Smooth muscle cell (in vitro differentiated cells): ENCODE measurements around the gene LRBA. TPM values are rescaled to one million over a fixed set of nuclear protein-coding genes. Genes with fewer than 3 reads are reported as not detected.
"Not testable (repeated sequence)": the region's sequence is repeated elsewhere in the genome, so short reads cannot be mapped to it uniquely, and the experiment has no call there.

ENCODE experiments used
- DNase-seq: peaks from one replicate; lab custom pipeline; 2025; ENCODE audit not compliant: unreplicated experiment; lab: John Stamatoyannopoulos, UW
- H2AFZ ChIP-seq: fragments of 200-600 bp; sonication (generic); 2 replicates; pipeline ENCODE4 v1.6.0; 2016; ENCODE audit warnings: antibody characterized with exemption, low read depth, mild to moderate bottlenecking
- H3F3A ChIP-seq: fragments of 200-600 bp; sonication (generic); 2 replicates; pipeline ENCODE4 v1.6.0; 2017; ENCODE audit warnings: antibody characterized with exemption, low read depth
- H3K27ac ChIP-seq: fragments of 200-600 bp; sonication (generic); 2 replicates; pipeline ENCODE4 v1.5.1; 2016; ENCODE audit warnings: low read depth, mild to moderate bottlenecking
- H3K27me3 ChIP-seq: fragments of 200-600 bp; sonication (generic); 2 replicates; pipeline ENCODE4 v1.6.1; 2016; ENCODE audit warnings: low read depth, mild to moderate bottlenecking
- H3K36me3 ChIP-seq: fragments of 200-600 bp; sonication (generic); 2 replicates; pipeline ENCODE4 v1.5.1; 2016; ENCODE audit warnings: low read depth
- H3K4me1 ChIP-seq: fragments of 200-600 bp; sonication (generic); 2 replicates; pipeline ENCODE4 v1.5.1; 2016; ENCODE audit warnings: low read depth
- H3K4me2 ChIP-seq: fragments of 200-600 bp; sonication (generic); 2 replicates; pipeline ENCODE4 v1.6.0; 2016; ENCODE audit warnings: mild to moderate bottlenecking
- H3K4me3 ChIP-seq: fragments of 200-600 bp; sonication (generic); 2 replicates; pipeline ENCODE4 v1.5.1; 2016; ENCODE audit warnings: mild to moderate bottlenecking
- H3K79me2 ChIP-seq: fragments of 200-600 bp; sonication (generic); 2 replicates; pipeline ENCODE4 v1.6.0; 2016; ENCODE audit warnings: low read depth, mild to moderate bottlenecking
- H3K9ac ChIP-seq: fragments of 200-600 bp; sonication (generic); 2 replicates; pipeline ENCODE4 v1.6.0; 2016; ENCODE audit warnings: low read depth
- H3K9me3 ChIP-seq: fragments of 200-600 bp; sonication (generic); replicated peaks from 2 replicates; pipeline ENCODE4 v1.5.1; 2016; ENCODE audit warnings: low read depth
- H4K20me1 ChIP-seq: fragments of 200-600 bp; sonication (generic); 2 replicates; pipeline ENCODE4 v1.6.0; 2016; ENCODE audit warnings: low read depth
- WGBS: methylation state at CpG from one replicate; pipeline ENCODE4 v1.1.7; 2016; ENCODE audit warnings: low lambda C conversion rate; 5-methylcytosine and 5-hydroxymethylcytosine counted together
- polyA plus RNA-seq: library from polyadenylated mRNA; unstranded; fragments of >200 nt; fragmentation: Nextera tagmentation; extraction: Ambion mirVana; gene quantifications from 2 replicates; pipeline ENCODE4 v1.2.1, GENCODE V29; 2016
- total RNA-seq: library from RNA; depleted of rRNA; stranded (reverse); fragments of >200 nt; gene quantifications from 2 replicates; pipeline ENCODE4 v1.2.3, GENCODE V29; 2014
- TF ChIP-seq, protein P1 (sequence below): fragments of 200-600 bp; sonication (generic); IDR thresholded peaks from 2 replicates; pipeline ENCODE4 v1.5.1; 2017; ENCODE audit warnings: borderline replicate concordance, mild to moderate bottlenecking, antibody characterized with exemption; ENCODE audit not compliant: insufficient read depth, poor library complexity, severe bottlenecking

Gene LRBA
- total and polyA plus RNA-seq, 2 experiments from 2014 or later = 1.6 to 26.2 TPM

DNA sequence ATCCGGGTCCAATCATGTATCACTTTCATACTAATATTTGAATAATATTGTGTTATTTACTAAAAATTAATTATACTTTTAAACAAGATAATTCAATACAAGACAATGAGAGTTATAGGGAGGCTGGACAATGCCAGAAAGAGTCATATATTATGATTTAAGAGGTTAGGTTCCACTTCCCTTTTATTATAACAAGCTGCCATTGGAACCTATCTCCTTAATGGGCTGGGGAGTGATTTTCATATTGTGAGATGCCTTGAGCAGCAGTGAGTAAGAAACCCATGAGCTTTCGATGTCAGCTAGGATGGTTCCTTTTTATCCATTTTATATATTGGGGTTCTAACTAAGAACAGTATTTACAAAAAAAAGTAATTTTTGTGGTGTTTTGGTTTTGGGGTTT lies 341.3 kb downstream of the LRBA start:
- Histone ChIP-seq H3K27ac (no peak overlapping the region), H3F3A (no peaks in the 10 kb centered on the region), H3K27me3 (no peaks in the 10 kb centered on the region), H3K4me3 (no peak overlapping the region), H3K36me3 (no peaks in the 10 kb centered on the region), H3K4me1 (no peaks in the 10 kb centered on the region), H3K4me2 (no peak overlapping the region), H4K20me1 (no peaks in the 10 kb centered on the region), H3K9me3 (no peaks in the 10 kb centered on the region), H3K9ac (no peak overlapping the region), H2AFZ (no peak overlapping the region), H3K79me2 (no peaks in the 10 kb centered on the region)
- 94% methylated on average over 2 of the region's 2 CpGs for WGBS
- TF ChIP-seq, protein P1, sequence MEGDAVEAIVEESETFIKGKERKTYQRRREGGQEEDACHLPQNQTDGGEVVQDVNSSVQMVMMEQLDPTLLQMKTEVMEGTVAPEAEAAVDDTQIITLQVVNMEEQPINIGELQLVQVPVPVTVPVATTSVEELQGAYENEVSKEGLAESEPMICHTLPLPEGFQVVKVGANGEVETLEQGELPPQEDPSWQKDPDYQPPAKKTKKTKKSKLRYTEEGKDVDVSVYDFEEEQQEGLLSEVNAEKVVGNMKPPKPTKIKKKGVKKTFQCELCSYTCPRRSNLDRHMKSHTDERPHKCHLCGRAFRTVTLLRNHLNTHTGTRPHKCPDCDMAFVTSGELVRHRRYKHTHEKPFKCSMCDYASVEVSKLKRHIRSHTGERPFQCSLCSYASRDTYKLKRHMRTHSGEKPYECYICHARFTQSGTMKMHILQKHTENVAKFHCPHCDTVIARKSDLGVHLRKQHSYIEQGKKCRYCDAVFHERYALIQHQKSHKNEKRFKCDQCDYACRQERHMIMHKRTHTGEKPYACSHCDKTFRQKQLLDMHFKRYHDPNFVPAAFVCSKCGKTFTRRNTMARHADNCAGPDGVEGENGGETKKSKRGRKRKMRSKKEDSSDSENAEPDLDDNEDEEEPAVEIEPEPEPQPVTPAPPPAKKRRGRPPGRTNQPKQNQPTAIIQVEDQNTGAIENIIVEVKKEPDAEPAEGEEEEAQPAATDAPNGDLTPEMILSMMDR = no peak
- DNase-seq = no peak

DNA sequence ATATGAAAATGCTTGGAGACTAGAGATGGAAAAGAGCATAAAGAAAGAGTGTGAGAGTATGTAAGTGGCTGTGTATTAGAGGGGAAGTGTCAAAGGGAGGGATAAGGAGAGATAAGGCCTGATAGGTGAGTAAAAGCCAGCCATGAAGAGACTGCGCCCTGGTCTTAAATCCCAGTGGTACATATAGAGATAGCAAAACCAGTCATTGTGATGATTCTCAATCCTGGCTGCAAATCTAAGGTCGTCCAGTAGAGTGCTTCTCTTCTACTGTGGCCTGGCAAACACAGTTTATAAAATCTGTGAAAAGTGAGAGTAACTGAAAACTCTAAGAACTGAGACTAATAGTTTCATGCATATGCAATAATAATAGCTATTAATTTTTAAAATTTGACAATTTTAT lies 346.3 kb downstream of the LRBA start:
- H3K36me3 ChIP-seq = no peaks in the 10 kb centered on the region
- H3K27me3 ChIP-seq = no peaks in the 10 kb centered on the region
- no peaks in the 10 kb centered on the region for H4K20me1 ChIP-seq
- no peak for DNase-seq
- WGBS = 73% methylated on average over 2 of the region's 2 CpGs
- no peak overlapping the region for H2AFZ ChIP-seq
- H3K4me3 ChIP-seq = no peak overlapping the region
- H3K4me1 ChIP-seq = no peaks in the 10 kb centered on the region
- TF ChIP-seq, protein P1 = no peak
- H3K9me3 ChIP-seq = no peaks in the 10 kb centered on the region
- no peak overlapping the region for H3K9ac ChIP-seq
- H3K27ac ChIP-seq = no peak overlapping the region
- H3K4me2 ChIP-seq = no peak overlapping the region
- H3F3A ChIP-seq = no peaks in the 10 kb centered on the region
- H3K79me2 ChIP-seq = no peaks in the 10 kb centered on the region

DNA sequence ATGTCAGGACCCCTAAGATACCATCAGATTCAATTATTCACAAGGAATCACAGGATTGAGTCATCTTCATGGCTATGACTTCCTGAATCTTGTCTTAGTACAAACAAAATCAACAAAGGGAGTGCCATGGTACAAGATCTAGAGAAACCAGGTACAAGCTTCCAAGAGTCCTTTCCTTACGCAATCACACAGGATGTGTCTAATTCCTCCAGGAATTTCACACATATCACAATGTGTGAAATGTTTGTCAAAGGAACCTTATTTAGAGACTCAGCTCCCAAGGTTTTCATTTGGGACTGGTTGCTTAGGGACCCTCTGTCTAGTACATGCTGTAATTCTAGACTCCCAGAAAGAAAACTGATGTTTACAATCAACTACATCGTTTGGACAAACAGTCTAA lies 350.1 kb downstream of the LRBA start:
- no peak for DNase-seq
- Histone ChIP-seq H4K20me1 (no peaks in the 10 kb centered on the region), H3K79me2 (no peaks in the 10 kb centered on the region), H3K36me3 (no peaks in the 10 kb centered on the region), H3K9me3 (no peaks in the 10 kb centered on the region), H2AFZ (no peak overlapping the region), H3K27me3 (no peaks in the 10 kb centered on the region), H3K4me1 (peaks cover 5% of the 10 kb centered on the region), H3K4me3 (no peak overlapping the region), H3K9ac (no peak overlapping the region), H3K27ac (no peak overlapping the region), H3F3A (no peaks in the 10 kb centered on the region), H3K4me2 (no peak overlapping the region)
- WGBS = 84% methylated on average over 2 of the region's 2 CpGs
- TF ChIP-seq, protein P1 = no peak

DNA sequence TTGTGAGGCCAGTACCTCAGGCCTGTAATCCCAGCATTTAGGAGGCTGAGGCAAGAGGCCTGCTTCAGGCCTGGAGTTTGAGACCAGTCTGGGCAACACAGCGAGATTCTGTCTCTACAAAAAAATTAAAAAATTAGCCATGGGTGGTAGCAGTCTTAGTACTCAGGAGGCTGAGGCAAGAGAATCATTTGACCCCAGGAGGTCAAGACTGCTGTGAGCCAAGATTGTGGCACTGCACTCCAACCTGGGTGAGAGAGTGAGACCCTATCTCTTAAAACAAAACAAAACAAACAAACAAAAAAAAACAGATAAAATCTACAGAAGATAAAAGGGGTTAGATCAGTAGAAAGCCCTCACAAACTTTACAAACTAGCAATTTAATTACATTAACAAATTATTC lies 352.4 kb downstream of the LRBA start:
- no peaks in the 10 kb centered on the region for H4K20me1 ChIP-seq
- H2AFZ ChIP-seq = no peak overlapping the region
- H3K27me3 ChIP-seq = no peaks in the 10 kb centered on the region
- no peaks in the 10 kb centered on the region for H3K9me3 ChIP-seq
- no peak overlapping the region for H3K4me3 ChIP-seq
- H3F3A ChIP-seq = no peaks in the 10 kb centered on the region
- no peak overlapping the region for H3K27ac ChIP-seq
- H3K9ac ChIP-seq = no peak overlapping the region
- no peak for DNase-seq
- no peaks in the 10 kb centered on the region for H3K36me3 ChIP-seq
- 100% methylated on average over 1 of the region's 1 CpG for WGBS
- H3K4me2 ChIP-seq = no peak overlapping the region
- peaks cover 5% of the 10 kb centered on the region for H3K4me1 ChIP-seq
- no peaks in the 10 kb centered on the region for H3K79me2 ChIP-seq
- TF ChIP-seq, protein P1 = no peak

DNA sequence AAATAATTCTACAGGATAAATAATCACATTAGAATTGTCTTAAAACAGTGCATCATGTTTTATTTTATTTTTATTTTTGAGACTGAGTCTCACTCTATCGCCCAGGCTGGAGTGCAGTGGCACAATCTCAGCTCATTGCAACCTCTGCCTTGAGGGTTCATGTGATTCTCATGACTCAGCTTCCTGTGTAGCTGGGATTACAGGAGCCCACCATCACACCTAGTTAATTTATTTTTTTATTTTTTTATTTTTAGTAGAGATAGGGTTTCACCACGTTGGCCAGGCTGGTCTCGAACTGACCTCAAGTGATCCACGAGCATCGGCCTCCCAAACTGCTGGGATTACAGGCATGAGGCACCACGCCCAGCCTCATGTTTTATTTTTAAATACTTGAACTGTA lies 353.5 kb downstream of the LRBA start:
- not testable (repeated sequence) for H3K4me1 ChIP-seq, H3K79me2 ChIP-seq, H3K4me3 ChIP-seq, H3K9ac ChIP-seq, H3K4me2 ChIP-seq, H3F3A ChIP-seq, H4K20me1 ChIP-seq, DNase-seq, H2AFZ ChIP-seq, H3K27me3 ChIP-seq, H3K9me3 ChIP-seq, H3K36me3 ChIP-seq, H3K27ac ChIP-seq
- 97% methylated on average over 6 of the region's 6 CpGs for WGBS

DNA sequence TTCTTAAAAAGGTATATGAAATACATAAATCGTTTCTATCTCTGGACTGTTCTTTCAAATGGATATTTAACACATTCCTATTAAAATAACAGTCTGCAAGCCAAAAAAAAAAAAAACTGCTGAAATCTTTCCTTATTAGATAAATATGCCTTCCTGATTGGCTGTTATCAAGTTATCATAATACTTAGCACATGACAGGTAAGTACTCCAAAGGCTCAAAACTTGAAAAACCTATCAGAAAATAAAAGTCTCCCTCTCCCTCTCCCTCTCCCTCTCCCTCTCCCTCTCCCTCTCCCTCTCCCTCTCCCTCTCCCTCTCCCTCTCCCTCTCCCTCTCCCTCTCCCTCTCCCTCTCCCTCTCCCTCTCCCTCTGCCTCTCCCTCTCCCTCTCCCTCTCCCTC lies 356.8 kb downstream of the LRBA start:
- H2AFZ ChIP-seq, H3K4me2 ChIP-seq, H3K9me3 ChIP-seq, H3K4me3 ChIP-seq, H3F3A ChIP-seq, H3K27ac ChIP-seq, H3K79me2 ChIP-seq, H3K4me1 ChIP-seq, H4K20me1 ChIP-seq, H3K27me3 ChIP-seq, DNase-seq, H3K36me3 ChIP-seq, H3K9ac ChIP-seq: not testable (repeated sequence)
- 100% methylated on average over 1 of the region's 1 CpG for WGBS
